SU-DHL-6 (cell line): ENCODE data around the gene C7orf57.

Experiments used
- H2AFZ ChIP-seq: fragments of 200-600 bp; sonication (generic); 2 replicates; pipeline ENCODE4 v1.6.1; 2014; ENCODE audit warnings: low read depth, mild to moderate bottlenecking, moderate library complexity, mixed read lengths, antibody characterized with exemption, low read length; ENCODE audit not compliant: severe bottlenecking
- H3F3A ChIP-seq: fragments of 200-600 bp; shearing (Covaris generic); 2 replicates; pipeline ENCODE4 v1.6.0; 2016; ENCODE audit warnings: antibody characterized with exemption, mild to moderate bottlenecking; ENCODE audit not compliant: insufficient read depth
- H3K27ac ChIP-seq: fragments of 200-600 bp; sonication (generic); 2 replicates; pipeline ENCODE4 v1.5.1; 2016; ENCODE audit warnings: low read depth, mild to moderate bottlenecking, low read length, moderate library complexity, mixed read lengths
- H3K27me3 ChIP-seq: fragments of 200-600 bp; sonication (generic), shearing (Covaris generic); 2 replicates; pipeline ENCODE4 v1.6.0; 2014; ENCODE audit warnings: mild to moderate bottlenecking, low read length
- H3K36me3 ChIP-seq: fragments of 200-600 bp; sonication (generic); 2 replicates; pipeline ENCODE4 v1.6.1; 2014; ENCODE audit warnings: mild to moderate bottlenecking, low read length, mixed read lengths
- H3K4me2 ChIP-seq: fragments of 300-600, 200-600 bp; shearing (Covaris generic), sonication (generic); 2 replicates; pipeline ENCODE4 v1.6.0; 2014; ENCODE audit warnings: low read length, low read depth, mild to moderate bottlenecking; ENCODE audit not compliant: poor library complexity, severe bottlenecking
- H3K4me3 ChIP-seq: fragments of 200-600 bp; sonication (generic); 2 replicates; pipeline ENCODE4 v1.5.1; 2014; ENCODE audit warnings: antibody characterized with exemption, low read length, mild to moderate bottlenecking, mixed read lengths; ENCODE audit not compliant: insufficient read depth, poor library complexity, severe bottlenecking
- H3K79me2 ChIP-seq: fragments of 200-600 bp; sonication (generic); 2 replicates; pipeline ENCODE4 v1.6.1; 2014; ENCODE audit warnings: mild to moderate bottlenecking, low read length, moderate library complexity; ENCODE audit not compliant: insufficient read depth
- H3K9ac ChIP-seq: fragments of 200-600 bp; sonication (generic); 2 replicates; pipeline ENCODE4 v1.7.0; 2014; ENCODE audit warnings: mild to moderate bottlenecking, low read length
- H3K9me2 ChIP-seq: fragments of 200-600 bp; sonication (generic); replicated peaks from 2 replicates; pipeline ENCODE4 v1.6.1; 2014; ENCODE audit warnings: low read length; ENCODE audit not compliant: insufficient read depth
- H3K9me3 ChIP-seq: fragments of 200-600 bp; sonication (generic); 2 replicates; pipeline ENCODE4 v1.6.1; 2014; ENCODE audit warnings: low read length, mixed read lengths; ENCODE audit not compliant: insufficient read depth
- H4K20me1 ChIP-seq: fragments of 200-600 bp; sonication (generic); 2 replicates; pipeline ENCODE4 v1.6.1; 2014; ENCODE audit warnings: low read depth, mild to moderate bottlenecking, antibody characterized with exemption, low read length, moderate library complexity, mixed read lengths
- EZH2phosphoT487 ChIP-seq: fragments of 200-600 bp; sonication (generic), shearing (Covaris generic); conservative IDR thresholded peaks from 2 replicates; pipeline ENCODE4 v1.6.1; 2018; ENCODE audit warnings: mild to moderate bottlenecking, antibody characterized with exemption, low read length, moderate library complexity, mixed read lengths
- TF ChIP-seq, protein P1 (sequence below): fragments of 200-600 bp; sonication (generic); IDR thresholded peaks from one replicate; pipeline ENCODE4 v1.5.1; 2017; ENCODE audit warnings: antibody characterized with exemption, mild to moderate bottlenecking, low read length, moderate library complexity; ENCODE audit not compliant: insufficient read depth, poor library complexity, severe bottlenecking

The C7orf57 gene

DNA sequence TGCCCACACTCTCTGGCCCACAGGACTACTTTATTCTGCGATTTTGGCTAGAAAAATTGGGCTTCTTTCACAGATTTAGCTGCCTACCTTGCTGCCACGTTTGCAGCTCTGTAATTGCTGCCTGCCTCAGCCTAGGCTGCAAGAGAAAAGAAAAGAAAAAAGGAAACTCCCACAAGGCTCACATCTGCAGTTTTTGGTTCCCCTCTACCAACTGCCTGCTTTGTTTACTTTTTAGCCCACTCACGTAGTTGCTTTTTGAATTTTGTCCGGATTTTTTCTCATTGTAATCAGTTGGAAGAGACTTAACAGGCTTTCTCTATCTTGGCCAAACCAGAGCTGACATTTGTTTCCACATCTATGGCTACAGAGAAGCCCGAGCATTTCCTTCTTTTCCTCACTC lies 30.7 kb upstream of the C7orf57 start:
- Histone ChIP-seq H3K9ac (no peak overlapping the region), H3K36me3 (no peaks in the 10 kb centered on the region)

DNA sequence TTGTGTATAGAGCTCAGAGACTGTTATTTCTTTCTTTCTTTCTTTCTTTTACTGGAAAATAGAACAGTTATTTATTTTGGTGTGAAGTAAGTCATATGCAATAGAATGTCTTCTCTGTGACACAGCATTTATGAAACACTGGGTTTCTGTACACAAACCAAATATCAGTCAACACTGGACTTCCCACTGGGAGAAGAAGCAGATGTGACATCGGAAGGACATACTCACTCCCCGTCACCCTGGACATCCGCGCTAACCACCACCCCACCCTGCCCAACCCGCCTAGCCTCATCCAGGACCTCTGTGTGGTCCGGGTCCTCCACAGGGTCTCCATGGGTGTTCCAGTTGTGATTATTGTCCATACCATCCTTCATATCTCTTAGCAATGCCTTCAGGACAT lies 28.5 kb upstream of the C7orf57 start:
- Histone ChIP-seq H3K27ac (no peak overlapping the region), H3F3A (no peaks in the 10 kb centered on the region), H3K79me2 (no peaks in the 10 kb centered on the region), H3K4me3 (no peak overlapping the region), H4K20me1 (no peaks in the 10 kb centered on the region), H3K9me3 (no peaks in the 10 kb centered on the region), H3K9ac (no peak overlapping the region), H3K36me3 (no peaks in the 10 kb centered on the region), H3K4me2 (no peak overlapping the region), H3K27me3 (no peaks in the 10 kb centered on the region), H3K9me2 (no peaks in the 10 kb centered on the region), H2AFZ (no peak overlapping the region)
- no peak for TF ChIP-seq EZH2phosphoT487
- TF ChIP-seq, protein P1, sequence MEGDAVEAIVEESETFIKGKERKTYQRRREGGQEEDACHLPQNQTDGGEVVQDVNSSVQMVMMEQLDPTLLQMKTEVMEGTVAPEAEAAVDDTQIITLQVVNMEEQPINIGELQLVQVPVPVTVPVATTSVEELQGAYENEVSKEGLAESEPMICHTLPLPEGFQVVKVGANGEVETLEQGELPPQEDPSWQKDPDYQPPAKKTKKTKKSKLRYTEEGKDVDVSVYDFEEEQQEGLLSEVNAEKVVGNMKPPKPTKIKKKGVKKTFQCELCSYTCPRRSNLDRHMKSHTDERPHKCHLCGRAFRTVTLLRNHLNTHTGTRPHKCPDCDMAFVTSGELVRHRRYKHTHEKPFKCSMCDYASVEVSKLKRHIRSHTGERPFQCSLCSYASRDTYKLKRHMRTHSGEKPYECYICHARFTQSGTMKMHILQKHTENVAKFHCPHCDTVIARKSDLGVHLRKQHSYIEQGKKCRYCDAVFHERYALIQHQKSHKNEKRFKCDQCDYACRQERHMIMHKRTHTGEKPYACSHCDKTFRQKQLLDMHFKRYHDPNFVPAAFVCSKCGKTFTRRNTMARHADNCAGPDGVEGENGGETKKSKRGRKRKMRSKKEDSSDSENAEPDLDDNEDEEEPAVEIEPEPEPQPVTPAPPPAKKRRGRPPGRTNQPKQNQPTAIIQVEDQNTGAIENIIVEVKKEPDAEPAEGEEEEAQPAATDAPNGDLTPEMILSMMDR = no peak

More for the DNA sequence above, 30.7 kb upstream of the C7orf57 start:
- TF ChIP-seq, protein P1 = no peak
- no peak for TF ChIP-seq EZH2phosphoT487
- H3K27ac ChIP-seq = no peak overlapping the region
- no peaks in the 10 kb centered on the region for H3K27me3 ChIP-seq
- no peaks in the 10 kb centered on the region for H3K9me3 ChIP-seq
- H3K79me2 ChIP-seq = no peaks in the 10 kb centered on the region
- no peak overlapping the region for H3K4me3 ChIP-seq
- H3K9me2 ChIP-seq = no peaks in the 10 kb centered on the region
- no peak overlapping the region for H2AFZ ChIP-seq
- no peaks in the 10 kb centered on the region for H3F3A ChIP-seq
- H4K20me1 ChIP-seq = no peaks in the 10 kb centered on the region
- no peak overlapping the region for H3K4me2 ChIP-seq

DNA sequence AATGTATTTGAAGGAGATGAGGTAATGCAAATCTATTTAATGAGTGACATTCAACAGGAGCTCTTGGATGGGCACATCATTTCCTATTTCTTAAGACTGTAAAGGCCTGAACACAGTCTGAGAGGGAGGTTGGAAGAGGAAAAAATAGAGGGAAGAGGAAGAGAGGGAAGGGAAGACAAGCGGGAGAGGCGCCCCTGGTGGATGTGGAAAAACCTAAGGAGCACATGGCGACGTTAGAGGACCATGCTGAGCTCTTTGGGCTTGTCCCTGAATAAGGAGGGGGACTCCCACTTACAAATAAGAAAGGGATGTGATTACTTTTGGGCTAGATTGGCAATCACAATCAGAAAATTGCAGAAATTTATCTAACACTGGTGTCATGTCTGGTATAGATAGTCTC lies 26.1 kb upstream of the C7orf57 start:
- Histone ChIP-seq H3K27me3 (no peaks in the 10 kb centered on the region), H3K36me3 (no peaks in the 10 kb centered on the region), H3K4me2 (no peak overlapping the region), H3K9me2 (no peaks in the 10 kb centered on the region), H3K27ac (no peak overlapping the region), H2AFZ (no peak overlapping the region), H3K4me3 (no peak overlapping the region), H3K9ac (no peak overlapping the region), H4K20me1 (no peaks in the 10 kb centered on the region), H3K9me3 (no peaks in the 10 kb centered on the region), H3F3A (no peaks in the 10 kb centered on the region), H3K79me2 (no peaks in the 10 kb centered on the region)
- TF ChIP-seq, protein P1 = no peak
- no peak for TF ChIP-seq EZH2phosphoT487
